ENCODE data around the gene PRKCE.
"Not testable (repeated sequence)": the region's sequence is repeated elsewhere in the genome, so short reads cannot be mapped to it uniquely, and the experiment has no call there.

Gene PRKCE

DNA sequence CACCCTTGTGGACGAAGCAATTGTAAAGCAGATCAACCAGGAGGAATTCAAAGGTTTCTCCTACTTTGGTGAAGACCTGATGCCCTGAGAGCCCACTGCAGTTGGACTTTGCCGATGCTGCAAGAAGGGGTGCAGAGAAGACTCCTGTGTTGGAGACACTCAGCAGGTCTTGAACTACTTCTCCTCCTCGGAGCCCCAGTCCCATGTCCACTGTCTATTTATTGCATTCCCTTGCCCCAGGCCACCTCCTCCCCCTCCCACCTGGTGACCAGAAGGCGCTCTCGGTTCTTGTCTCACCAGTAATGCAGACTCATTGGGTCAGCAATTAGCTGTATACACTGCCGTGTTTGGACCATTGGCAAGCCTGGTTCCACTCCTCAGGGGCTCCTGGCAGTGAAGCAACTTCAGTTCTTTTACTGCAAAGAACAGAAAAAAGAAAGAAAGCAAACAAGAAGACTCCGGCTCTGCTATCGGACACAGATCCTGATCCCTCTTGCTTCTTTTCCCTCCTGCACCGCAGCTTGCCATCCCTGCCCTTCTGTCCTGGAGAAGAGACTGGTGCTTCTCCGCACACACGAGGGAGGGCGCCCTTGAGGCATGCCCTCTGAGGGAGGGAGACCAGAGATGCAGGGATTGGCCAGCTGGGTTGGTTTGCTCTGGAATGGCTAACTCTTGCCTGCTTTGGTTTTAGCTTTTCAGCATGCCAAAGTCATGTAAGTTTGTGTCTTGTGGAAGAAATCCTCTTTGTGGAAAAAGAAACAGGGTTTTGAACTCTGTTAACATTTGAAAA lies 533.5 kb downstream of the PRKCE start:
- DNase-seq, result peak; percentile 13 to 15

DNA sequence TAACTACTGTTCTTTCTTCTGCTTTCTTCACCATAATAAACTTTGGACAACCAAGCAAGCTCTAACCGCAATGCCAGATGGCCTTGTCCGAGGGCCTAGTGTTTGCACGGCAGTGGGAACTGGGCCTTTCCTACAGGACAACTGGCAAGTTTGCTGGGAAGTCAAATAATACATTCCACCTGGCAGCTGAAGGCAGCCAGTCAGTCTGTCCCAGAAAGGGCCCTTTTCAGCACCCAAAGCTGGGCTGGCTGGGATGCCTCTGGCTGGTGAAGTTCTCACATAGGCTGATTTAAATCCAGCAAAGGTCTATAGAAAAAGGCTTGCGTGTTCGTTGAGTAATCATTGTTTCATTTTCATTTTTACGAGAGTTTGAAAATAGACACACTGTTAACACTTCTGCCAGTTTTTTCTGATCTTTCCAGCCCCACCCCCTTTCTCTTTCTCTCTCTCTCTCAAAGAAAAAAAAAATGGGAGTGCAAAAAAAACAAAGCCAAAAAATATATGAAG lies 535.7 kb downstream of the PRKCE start:
- peak; percentile 63 to 64 for DNase-seq

DNA sequence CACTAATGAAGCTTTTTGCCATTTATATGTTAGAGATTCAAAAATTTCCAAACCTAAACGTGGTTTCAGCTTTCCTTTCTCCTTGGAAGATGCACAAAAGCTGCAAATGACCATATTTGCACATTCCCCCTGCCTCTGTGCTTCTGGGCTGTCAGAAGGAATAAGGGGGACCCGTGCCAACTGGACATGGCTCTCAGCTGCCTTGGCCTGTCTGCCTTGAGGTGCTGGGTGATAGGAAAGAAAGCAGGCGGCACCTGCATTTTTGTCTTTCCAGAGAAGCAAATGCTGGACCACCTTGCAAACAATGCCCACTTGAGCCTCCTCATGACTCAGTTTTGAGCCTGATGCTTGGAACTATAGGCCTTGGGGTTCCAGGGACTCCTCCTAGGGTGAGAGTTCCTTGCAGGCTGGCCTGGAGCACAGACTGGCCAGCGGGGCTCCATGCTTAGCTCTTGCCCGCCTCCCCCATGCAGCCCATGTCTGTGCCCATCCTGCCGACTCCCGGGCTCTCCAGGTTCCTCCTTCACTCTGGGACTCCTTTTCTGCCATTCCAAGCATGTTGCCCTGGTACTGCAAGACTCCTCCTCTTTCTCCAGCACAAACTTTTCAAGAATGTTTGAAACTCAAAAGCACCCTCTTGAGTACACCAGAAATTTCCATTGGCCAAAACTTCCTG lies 536.7 kb downstream of the PRKCE start:
- peak in 1 of 2 experiments; percentile 11 for DNase-seq

DNA sequence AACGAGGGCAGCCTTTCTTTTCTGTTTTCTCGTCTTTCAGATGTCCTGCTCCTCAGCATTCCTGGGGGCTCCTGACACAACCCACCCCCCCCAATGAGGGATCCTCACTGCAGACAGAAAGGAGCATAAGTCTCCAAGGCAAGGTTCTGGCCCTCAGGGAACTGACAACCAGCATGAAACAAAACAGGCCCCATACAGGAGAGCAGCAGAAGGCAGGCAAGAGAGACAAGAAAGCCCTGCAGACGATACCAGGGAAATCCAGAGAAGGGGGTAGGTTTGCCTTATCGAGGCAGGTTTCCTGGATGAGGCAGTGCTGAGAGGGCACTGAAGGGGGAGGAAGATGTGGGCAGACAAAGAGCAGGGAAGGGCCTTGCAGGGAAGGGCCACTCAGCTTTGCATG lies 541.9 kb downstream of the PRKCE start:
- no peak for DNase-seq

DNA sequence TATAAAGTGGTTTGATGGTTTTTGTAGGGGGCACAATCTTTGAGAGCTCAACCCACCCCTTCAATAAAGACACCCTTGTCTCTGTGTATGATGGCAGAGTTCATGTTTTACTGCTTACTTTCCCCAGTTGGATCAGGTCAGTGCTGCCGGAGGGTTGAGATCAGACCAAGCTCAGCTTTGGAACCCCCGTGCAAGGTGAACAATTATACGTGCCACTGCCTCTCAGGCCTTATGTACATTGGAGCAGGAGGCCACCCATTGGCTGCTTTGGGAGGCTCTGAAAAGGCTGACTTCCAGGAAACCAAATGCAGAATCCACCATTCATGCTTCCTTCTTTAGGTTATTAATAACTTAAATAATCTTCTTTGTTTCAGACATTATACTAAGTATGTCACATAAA lies 542.4 kb downstream of the PRKCE start:
- DNase-seq, result no peak

DNA sequence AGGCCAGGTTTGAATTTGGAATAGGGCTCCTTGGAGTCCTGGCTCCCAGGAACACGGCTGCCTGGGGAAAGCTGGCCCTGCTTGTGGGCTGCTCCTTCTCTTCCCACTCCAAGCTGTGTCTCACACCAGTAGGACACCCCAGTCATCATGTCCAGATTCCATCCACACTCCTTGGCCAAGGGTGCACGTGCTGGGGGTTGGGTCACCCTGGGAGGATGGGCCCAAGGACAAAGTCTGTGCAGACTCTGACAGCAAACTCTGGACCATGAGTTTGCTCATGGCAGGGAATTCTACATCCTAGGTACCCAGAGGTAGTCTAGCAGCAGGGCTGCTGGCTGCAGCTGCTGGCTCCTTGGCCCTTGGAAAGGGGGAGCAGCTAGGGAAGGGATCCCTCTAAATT lies 543.4 kb downstream of the PRKCE start:
- no peak for DNase-seq

DNA sequence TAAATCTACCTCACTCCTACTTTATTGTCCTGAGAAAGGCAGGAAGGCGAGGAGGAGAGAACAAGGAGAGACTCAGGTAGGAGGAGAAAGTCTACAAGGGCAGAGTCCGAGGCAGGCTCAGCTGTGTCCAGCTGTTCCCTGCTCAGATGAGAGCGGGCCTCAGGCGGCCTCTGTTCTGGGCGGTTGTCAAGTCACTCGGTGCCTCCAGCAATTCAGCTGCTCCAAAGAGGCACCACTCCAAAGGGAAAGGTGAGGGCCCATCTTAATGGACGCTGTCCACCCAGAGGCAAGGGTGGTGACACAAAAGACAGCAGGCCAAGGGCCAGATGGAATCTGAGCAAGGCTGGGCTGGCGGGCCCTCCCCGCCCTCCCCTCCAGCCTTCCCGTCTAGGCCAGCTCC lies 544.3 kb downstream of the PRKCE start:
- DNase-seq, result no peak

DNA sequence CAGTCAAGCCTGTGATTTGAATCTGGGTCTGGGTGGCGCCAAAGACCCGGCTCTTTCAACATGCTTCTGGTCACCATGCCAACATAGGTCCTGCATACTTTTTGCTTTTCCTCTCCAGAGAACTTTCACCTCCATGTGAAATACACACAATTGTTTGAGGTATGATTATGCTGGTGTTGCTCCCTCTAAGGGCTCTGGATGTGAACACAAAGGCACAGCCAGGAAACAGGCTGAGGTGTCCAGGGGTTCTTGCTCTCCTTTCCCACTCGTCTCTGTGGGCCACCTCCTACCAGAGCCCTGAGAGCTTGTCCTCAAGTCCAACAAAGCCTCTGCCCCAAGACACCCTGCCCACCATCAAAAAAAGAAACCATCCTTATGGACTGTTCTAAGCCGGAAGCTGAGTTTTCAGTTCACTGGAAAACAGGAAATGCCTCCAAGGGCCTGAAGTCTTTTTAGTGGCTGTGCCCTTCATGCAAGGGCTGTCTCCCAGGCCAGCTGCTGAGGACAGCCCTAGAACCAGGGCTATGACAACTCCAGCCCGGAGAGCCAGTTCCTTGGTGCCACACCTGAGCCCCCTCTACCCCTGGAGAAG lies 545.5 kb downstream of the PRKCE start:
- no peak for DNase-seq

DNA sequence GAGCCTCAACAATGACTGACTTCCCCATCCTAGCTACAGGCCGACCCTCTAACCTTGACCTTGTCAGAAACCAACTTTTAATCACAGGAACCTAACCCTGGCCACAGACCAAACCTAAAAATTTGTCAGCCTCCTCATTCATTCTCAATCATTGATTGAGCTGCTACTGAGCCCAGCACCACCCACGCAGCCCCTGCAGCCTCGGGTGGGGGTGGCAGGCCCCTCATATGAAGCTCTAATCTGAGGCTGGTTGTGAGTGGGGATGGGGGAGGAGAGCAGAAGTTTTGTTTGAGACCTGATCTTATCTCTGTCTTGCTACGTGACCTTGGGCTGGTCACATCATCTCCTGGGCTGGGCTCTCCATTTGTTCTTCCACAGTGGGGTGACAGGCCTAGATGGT lies 546.2 kb downstream of the PRKCE start:
- no peak for DNase-seq

DNA sequence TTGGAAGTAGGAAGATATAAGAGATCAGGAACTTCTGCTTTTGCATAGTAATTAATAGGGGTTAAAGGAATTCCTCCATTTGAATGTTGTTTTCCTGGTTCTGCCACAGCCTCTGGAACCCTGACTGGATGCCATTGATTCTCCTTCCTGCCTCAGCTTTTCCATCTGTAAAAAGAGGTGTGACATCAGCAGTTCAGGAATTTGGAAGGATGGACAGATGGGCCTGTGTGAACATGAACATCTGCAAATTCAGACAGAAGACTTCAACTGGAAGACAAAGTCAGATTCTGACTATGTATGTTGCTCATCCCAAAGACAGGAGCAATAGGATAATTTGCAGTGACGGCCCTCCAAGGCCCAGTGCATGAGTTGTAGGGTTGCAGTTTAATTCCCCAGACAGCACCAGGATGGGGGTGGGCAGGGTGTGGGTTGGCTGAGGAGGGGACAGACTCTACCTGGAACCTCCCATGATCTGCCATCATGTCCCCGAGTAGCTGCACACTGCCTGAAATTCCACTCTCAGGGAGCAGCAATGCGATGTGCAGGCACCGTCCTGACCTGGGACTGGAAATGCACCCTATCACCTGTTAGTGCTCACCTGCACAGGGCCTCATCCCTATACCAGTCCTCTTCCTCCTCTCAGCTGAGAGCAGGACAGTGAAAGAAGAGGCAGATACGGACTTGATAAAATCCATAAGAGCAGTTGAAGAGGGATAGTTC lies 546.8 kb downstream of the PRKCE start:
- no peak for DNase-seq

DNA sequence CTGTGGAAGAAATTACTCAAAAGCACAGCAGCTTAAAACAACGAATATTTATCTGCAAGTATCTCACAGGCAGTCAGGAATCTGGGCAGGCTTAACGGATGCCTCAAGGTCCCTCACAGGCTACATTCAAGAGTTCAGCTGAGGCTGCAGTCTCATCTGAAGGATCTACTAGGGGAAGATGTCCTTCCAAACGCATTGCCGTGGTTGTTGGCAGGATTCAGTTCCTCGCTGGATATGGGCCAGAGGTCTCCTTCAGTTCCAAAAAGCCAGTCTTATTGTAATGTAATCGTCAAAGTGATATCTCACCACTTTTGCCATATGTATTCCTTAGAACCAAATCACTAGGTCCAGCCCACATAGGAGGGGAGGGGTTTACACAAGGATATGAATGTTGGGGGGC lies 547.5 kb downstream of the PRKCE start:
- DNase-seq, result no peak

DNA sequence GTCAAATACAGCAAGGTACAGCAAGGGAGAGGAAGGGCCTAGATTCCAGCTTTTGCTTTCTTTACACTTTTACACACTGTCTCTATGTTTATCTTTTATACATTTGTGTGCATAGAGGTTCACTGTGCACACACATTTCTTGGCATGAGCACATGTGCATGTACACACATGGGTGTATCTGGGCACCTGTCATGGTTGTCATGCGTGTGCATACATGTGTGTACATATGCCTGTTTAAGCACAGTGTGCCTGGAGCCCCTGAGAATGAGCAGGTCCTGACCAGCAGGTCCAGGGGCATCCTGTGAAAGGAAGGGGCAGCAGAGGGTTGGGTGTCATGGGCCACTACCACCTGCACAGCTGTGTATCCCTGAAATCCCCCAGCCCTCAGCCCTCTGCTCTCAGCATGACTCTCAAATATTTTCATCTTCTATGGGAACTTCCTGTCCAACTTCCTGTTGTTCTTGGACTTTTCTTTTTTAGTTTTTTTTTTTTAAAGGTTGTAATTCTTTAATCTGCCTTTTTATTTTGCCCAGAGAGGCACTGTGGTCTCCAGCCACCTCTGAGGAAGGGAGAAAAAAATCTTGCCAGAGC lies 548.7 kb downstream of the PRKCE start:
- no peak for DNase-seq

DNA sequence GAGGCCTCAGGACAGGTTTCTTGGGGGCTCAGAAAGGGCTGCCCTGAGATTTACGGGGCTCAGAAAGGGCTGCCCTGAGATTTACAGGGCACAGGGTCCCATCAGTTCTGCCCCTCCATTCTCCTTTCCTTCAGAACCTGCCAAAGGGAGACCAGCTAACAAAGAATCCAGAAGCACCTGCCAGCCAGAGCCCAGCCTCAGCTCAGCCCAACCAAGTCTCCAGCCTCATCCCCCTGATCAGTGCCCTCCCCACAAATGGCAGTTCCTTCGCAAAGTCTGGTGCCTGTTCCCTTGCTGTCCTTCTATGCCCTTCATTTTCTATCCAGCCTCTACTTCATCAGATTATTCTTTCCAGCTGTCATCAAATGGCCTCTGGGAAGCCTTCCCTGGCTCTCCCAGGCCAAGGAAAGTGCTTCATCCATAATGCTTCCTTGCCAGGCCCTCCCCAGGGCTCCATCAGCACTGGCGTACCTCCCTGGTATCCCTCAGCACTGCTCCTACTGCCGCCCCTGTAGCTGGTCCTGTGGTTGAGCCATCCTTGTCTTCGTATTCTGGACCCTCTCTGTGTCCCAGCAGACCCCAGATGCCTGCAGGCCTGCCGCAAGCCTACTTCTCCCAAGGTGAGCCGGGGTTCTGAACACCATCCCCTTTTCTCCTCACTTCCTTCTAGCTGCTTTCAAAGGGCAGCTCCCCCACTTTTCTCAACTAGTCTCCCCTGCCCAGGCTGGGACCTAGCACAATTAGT lies 549.6 kb downstream of the PRKCE start:
- no peak for DNase-seq

DNA sequence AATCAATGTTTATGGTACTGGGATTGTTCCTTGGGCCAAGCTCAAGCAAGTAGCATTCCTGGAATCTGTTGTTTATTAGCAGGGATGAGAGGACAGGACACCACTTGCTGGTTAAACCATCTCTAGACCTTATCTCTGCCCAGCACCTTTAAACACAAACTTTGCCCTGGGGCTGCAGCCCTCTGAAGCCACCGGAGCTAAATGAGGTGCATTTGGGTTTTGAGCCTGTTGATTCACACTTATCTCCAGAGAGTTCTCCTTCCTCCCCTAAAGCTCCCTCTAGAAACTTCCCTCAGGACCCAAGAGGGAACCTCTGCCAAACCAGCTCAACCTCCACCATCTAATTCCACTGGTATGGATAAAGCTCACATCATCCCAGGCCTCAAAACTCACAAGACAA lies 551.0 kb downstream of the PRKCE start:
- no peak for DNase-seq

DNA sequence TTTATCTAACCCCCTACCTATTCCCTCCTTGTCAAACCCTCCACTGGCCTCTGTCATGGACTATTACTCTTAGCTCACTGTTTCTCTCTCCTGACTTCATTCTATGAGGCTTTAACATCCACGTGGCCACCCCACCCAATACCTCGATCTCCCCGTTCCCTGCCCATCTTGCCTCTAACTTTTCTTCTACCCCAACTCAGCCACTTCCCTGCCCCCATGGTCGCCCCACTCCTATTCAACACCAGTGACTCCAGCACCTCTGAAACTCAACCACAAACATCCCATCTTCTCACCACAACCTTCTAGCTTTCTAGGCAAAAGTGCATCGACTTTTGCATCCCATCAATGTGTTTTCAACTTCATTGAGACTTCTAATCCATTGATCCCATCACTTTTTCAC lies 551.5 kb downstream of the PRKCE start:
- DNase-seq, result no peak

DNA sequence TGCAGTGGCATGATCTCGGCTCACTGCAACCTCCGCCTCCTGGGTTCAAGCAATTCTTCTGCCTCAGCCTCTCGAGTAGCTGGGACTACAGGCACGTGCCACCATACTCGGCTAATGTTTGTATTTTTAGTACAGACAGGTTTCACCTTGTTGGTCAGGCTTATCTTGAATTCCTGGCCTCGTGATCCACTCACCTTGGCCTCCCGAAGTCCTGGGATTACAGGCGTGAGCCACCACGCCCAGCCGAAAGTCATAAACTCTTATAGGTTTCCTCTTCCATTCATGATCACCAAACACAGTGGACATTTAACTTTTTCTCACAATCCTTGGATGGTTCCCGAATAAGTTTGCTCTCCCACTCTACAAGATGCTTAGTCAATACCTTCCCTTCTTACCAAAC lies 552.2 kb downstream of the PRKCE start:
- not testable (repeated sequence) for DNase-seq

DNA sequence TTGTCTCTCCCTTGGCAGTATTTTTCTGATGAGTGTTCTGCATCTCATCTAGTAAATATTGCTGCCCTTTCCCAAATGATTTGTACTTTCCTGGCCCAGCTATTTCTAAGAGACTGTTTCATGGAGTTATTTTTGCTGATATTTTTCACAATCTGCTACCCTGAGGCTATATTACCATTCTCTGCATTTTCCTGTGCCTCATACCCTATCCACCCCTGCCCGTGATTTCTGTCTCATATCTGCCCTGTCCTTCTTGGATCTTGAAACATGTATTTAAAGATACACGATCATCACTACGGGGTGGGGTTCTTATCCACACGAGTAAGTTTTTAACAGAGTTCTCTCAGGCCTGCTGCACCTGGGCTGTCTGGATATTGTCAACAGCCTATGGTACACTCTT lies 556.1 kb downstream of the PRKCE start:
- no peak for DNase-seq

DNA sequence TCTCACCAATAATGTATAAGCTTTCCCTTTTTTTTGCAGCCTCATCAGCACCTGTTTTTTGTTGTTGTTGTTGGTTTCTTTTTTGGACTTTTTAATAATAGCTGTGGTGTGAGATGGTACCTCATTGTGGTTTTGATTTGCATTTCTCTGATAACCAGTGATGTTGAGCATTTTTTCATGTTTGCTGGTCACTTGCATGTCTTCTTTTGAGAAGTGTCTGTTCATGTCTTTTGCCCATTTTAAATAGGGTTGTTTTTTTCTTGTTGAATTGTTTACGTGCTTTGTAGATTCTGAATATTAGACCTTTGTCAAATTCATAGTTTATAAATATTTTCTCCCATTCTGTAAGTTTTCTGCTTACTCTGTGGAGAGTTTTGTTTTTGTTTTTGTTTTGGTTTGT lies 557.3 kb downstream of the PRKCE start:
- DNase-seq, result no peak

DNA sequence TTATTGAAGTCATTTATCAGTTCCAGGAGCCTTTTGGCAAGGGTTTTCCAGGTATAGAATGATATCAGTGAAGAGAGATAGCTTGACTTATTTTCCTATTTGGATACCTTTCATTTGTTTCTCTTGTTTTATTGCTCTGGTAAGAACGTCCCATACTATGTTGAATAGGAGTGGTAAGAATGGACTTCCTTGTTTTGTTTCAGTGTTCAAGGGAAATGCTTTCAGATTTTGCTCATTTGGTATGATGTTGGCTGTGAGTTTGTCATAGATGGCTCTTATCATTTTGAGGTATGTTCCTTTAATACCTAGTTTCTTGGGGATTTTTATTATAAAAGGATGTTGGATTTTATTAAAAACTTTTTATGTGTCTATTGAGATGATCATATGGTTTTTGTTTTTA lies 558.6 kb downstream of the PRKCE start:
- DNase-seq, result no peak

DNA sequence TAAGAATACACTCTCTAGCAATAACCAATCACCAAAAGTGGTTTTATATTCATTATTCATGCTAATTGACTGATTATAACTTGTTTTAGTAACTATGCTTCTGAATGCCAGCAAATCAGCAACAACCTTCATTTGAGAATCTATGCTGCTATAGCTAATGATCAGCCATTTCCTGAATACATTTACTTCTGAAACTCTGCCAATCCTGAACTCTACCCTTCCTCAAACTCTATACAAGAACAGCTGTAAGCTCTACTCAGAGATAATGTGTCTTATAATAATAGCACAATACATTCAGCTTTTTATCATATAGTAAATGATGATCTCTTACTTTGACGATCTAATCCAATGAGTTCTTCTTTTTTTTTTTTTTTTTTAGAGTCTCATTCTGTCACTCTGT lies 560.0 kb downstream of the PRKCE start:
- no peak for DNase-seq

DNA sequence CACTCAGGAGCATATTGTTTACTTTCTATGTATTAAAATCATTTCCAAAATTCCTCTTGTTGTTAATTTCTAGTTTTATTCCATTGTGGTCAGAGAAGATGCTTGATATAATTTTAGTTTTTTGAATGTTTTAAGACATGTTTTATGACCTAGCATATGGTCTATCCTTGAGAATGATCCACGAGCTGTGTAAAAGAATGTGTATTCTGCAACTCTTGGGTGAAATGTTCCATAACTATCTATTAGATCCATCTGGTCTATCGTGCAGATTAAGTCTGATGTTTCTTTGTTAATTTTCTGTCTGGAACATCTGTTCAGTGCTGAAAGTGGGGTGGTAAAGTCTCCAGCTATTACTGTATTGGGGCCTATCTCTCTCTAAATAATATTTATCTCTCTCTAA lies 562.4 kb downstream of the PRKCE start:
- DNase-seq, result no peak

DNA sequence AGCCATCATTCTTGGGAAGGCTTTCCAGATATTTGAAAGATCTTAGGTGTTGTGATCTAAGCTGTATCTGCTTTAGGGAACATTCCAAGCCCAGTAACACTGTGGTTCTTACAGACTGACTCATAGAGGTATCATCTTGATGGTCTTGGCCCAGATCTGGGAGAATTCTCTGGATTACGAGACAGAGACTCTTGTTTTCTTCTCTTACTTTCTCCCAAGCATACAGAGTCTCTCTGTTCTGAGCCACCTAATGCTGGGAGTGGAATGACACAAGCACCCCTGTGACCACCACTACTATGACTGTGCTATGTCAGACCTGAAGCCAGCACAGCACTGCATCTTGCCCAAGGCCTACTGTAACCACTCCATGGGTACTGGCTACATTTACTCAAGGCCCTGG lies 564.7 kb downstream of the PRKCE start:
- DNase-seq, result no peak
